RKO (cell line): Measurements from ENCODE around the gene SDR39U1.
A peak's percentile ranks its signal among the peaks of the same experiment; 100 is the strongest.

Source experiments
- DNase-seq: peaks from one replicate; pipeline ENCODE4 v3.0.0-alpha.2; 2016; ENCODE audit warnings: low spot score

The SDR39U1 gene

DNA sequence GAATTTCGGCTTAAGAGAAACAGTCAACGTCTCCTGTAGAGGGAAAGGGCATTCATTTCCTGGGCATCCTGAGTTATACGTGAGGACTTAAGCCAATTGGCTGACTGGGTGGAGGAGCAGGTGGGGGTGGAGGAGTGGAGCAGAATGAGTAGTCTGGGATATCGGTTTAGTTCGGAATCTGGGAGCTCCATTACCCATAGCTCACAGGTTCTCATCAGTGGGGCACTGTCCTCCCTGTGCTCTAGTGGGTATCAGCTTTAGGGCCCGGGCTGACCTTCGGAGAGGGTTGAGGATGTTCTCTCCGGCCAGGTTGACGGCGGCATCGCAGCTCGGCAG is 704 bp downstream of the SDR39U1 start:
- peak; percentile 83 for DNase-seq

- no peak for DNase-seq
Measured at GRCh38 chr14:24441485-24441884, 1.1 kb downstream of the SDR39U1 start.

DNA sequence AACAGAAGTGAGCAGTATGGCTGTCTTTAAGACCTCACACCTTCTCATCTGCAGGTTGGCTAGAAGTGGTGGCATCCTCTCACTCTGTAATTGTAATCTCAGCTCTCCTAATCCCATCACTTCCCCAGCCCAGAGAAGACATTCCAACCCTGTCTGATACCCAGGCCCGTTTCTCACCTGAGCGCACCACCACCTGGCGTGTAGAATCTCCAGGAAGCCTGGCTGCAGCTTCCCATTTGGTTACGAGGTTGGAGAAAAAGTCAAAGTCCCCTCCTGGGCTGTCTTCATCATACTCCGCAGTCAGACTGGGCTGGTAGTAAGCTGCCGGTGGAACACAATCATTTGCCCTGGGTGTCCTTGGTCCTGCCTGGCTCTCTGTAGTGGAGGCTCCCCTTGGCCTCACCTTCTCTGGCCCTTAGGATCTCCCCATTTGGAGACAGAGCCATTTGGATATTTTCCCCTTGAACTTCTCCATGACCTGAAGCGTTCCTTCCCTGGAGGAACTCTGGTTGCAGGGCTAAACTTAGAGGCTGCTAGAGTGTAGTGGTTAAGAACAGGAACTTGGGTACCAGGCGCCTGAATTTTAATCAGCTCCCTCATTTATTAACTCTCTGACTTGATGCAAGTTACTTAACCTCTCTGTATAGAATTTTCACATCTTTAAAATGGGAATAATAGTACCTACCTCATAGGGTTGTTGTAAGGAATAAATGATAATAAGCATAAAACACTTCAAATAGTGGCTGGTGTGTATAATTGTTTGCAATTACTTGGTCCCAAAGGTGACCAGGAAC is 1.8 kb downstream of the SDR39U1 start:
- no peak for DNase-seq

DNA sequence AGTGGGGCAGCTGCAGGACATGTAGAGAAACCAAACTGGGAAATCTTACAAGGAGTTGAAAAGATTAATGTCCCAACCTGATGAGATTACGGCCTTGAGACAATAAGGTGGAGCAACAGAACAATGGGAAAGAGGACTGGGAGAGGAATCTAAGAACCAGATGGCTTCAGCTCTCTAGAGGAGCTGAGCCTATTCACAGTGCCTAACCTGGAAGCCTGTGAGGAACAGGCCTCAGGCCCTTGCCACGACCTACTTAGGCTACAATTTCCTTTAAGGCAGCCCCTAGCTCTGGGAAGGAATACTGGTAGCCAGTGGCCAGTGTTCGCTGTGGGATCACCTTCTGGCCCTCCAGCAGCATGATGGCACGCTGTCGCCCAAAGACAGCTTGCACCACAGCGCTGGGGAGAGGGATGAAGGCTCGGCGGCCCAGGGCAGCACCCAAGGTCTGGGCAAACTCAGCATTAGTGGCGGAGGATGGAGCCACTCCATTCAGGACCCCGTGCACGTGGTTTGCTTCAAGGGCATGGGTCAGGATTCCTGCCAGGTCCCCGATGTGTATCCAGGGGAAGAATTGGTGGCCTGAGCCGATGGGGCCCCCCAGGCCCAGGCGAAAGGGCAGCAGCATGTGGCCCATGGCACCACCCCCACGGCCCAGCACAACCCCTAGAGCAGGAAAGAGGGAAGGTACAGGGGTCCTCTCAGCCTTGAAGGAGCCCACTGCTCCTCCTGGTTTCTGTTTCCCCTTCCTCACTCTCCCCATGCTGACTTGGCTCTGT is 2.6 kb downstream of the SDR39U1 start:
- no peak for DNase-seq

DNA sequence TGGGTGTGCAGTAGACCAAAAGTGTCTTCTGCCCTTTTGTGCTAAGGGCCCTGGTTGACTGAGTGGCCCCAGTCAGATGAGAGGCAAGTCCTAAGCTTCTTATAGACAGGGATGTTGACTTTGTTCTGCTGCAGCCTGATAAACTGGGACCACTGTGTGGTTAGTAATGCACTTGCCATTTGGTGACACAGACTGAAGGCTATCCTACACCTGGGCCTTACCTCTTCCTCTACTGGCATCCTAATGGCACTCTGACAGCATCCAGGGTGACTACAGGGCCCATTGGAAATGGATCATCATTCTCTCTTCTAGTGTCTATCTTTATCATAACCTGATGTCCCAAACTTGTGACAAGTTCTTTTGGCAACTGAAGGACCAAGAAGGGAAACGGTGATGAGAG is 3.3 kb downstream of the SDR39U1 start:
- DNase-seq, result no peak

- no peak for DNase-seq
Measured at GRCh38 chr14:24438223-24439097, 4.1 kb downstream of the SDR39U1 start.

GRCh38 chr14:24437736-24438067 is 4.9 kb downstream of the SDR39U1 start:
- DNase-seq, result no peak

- DNase-seq, result no peak
Measured at GRCh38 chr14:24437020-24437735, 5.4 kb downstream of the SDR39U1 start.

DNA sequence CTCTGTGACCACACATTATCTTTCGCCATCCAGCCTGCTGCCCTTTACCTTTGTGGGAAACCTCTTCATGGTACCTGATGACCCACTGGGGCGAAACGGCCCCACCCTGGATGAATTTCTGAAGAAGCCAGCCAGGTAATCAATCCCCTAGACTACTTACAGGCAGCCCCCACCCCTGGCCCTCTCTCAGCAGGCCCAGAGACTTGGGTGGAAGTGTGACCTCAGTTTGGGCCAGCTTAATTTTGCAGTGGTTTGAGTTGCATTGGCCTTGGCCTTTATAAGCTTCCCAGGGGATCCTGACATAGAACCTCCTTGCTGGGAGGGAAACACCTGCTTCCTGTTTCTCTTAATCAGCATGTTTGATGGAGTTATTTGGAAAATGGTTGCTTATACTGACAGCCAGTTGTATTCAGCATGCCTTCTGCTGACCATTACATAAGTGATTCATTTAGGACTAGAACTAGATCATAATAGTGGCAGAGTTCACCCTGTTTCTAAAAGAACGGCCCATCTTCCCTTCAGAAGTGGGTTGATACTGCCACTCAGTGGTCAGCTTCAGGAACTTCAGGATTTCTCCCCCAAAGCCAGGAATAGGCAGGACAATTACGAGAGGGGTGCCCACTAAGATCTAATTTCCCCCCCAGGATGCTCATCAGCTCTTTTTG is 6.1 kb downstream of the SDR39U1 start:
- DNase-seq, result peak; percentile 85

DNA sequence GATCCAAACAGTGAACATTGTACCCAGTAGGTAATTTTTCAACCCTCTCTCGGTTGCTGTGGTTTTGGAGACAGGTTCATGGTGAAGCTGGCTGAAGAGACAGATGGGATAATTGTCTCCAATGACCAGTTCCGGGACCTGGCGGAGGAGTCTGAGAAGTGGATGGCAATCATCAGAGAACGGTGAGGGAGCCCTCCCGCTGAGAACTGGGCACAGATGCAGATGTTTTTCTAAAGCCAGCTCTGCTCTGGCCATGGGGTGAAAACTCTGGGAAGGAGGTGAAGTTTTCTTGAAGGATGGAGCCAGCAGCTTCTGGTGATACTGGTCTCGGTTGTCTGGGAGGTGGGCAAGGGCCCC is 6.6 kb downstream of the SDR39U1 start:
- DNase-seq, result no peak

GRCh38 chr14:24435192-24435810 is 7.3 kb downstream of the SDR39U1 start:
- no peak for DNase-seq

DNA sequence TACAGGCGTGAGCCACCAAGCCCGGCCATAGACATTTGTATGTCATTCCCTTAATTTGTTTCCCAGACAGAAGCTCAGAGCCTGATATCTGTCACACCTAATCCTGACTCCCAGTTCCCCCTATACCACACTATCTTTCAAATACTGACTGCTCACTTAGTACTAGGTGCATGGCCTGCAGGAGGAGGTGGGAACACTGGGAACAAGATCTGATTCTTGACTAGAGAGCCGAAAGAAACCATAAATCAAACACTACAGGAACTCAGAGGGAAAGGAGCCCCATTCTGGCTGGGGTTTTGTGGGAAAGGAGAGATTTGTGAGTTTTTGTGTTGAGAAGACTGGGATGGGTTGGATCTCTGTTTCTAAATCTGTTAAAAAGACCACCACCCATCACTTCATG is 7.9 kb downstream of the SDR39U1 start:
- no peak for DNase-seq

GRCh38 chr14:24434036-24434435 is 8.5 kb downstream of the SDR39U1 start:
- DNase-seq, result no peak

DNA sequence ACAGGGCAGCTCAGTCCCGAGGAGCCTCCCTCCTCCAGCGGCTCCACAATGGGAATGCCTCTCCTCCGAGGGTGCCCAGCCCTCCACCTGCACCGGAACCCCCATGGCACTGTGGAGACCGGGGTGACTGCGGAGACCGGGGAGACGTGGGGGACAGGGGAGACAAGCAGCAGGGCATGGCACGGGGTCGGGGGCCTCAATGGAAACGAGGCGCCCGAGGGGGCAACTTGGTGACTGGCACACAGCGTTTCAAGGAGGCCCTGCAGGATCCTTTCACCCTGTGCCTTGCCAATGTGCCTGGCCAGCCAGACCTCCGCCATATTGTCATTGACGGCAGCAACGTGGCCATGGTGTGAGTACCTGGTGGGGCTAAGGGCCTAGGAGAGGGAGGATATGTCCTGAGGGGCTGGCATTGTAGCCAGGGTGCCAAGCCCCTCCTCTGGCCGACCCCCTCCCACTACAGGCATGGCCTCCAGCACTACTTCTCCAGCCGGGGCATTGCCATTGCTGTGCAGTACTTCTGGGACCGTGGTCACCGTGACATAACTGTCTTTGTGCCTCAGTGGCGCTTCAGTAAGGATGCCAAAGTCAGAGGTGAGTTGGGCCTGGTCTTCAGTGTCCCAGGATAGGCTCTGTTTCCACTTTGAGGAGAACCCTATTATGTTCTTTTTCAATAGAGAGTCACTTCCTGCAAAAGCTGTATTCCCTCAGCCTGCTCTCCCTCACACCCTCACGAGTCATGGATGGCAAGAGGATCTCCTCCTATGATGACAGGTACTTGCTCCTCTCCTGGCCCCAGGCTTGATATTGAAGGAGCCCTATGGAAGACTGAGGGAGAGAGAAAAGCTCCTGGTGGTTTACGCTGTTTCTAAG is 10.1 kb downstream of the SDR39U1 start:
- no peak for DNase-seq

GRCh38 chr14:24431569-24432258 is 10.9 kb downstream of the SDR39U1 start:
- peak; percentile 95 for DNase-seq

GRCh38 chr14:24430682-24431568 is 11.7 kb downstream of the SDR39U1 start:
- peak; percentile 47 for DNase-seq

DNA sequence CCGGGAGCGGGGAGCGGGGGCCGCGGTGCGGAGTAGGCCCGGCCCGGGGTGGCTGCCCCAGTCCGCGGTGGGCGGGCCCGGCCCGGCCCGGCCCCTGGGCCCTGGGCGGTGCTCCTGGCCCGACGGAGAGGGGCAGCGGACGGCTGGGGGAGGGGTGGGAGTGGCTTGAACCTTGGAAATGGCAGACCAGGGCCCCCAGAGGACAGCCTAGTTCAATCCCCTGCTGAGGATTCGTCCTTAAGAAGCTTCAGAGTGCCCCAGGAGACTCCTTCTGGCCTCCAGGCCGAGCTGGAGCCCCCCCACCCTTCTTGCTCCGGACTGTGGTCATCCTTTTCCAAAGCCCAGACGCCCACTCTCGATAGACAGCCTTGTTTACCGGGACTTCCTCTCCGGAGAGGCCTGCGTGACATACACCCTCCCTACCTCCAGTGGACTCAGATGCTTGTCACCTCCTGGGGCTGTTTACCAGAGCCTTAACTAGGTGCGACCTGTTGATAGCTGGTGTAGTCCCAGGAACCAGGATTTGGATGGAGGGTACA is 12.4 kb downstream of the SDR39U1 start:
- DNase-seq, result peak; percentile 78
